WTC11 (cell line): ENCODE data around the gene MNT. TPM values are rescaled to one million over a fixed set of nuclear protein-coding genes. Genes with fewer than 3 reads are reported as not detected.
A peak's percentile ranks its signal among the peaks of the same experiment; 100 is the strongest.

Experiments used
- ATAC-seq: fragments of 200-7000 bp; cut with Tn5 transposase; 2 replicates; pipeline ENCODE4 v1.10.0; 2021; ENCODE audit warnings: mild to moderate bottlenecking, moderate library complexity
- CTCF ChIA-PET: fragments of 300-600 bp; sonication (Branson Sonifier 250); formaldehyde crosslinking; loops from one replicate; lab custom pipeline; 2021; ENCODE audit warnings: antibody characterized with exemption; lab: Charles Lee
- POLR2A ChIA-PET: fragments of 350-600 bp; sonication (Branson Sonifier 250); formaldehyde crosslinking; loops from one replicate; lab custom pipeline; 2021; ENCODE audit warnings: antibody characterized with exemption; lab: Charles Lee
- DNase-seq: peaks from one replicate; pipeline ENCODE4 v3.0.0; 2021; ENCODE audit warnings: low spot score
- H3K27ac Mint-ChIP-seq: 2 replicates; pipeline ENCODE4 v1.8.0; 2021; ENCODE audit warnings: mixed read lengths
- H3K27me3 Mint-ChIP-seq: 2 replicates; pipeline ENCODE4 v1.8.0; 2021; ENCODE audit warnings: low read depth, mild to moderate bottlenecking, moderate library complexity, mixed read lengths
- H3K36me3 Mint-ChIP-seq: 2 replicates; pipeline ENCODE4 v1.8.0; 2021; ENCODE audit warnings: mixed read lengths
- H3K4me1 Mint-ChIP-seq: 2 replicates; pipeline ENCODE4 v1.8.0; 2022; ENCODE audit warnings: mixed read lengths
- H3K4me3 Mint-ChIP-seq: 2 replicates; pipeline ENCODE4 v1.8.0; 2021; ENCODE audit warnings: mild to moderate bottlenecking, moderate library complexity, mixed read lengths
- H3K9me3 Mint-ChIP-seq: 2 replicates; pipeline ENCODE4 v1.8.0; 2021; ENCODE audit warnings: mixed read lengths
- CBFB ChIP-seq: sonication (generic); formaldehyde crosslinking; IDR thresholded peaks from 2 replicates; pipeline ENCODE4 v1.8.1; 2022; ENCODE audit warnings: mild to moderate bottlenecking, low read depth, missing genetic modification reagents
- CREB1 ChIP-seq: sonication (generic); formaldehyde crosslinking; IDR thresholded peaks from 2 replicates; pipeline ENCODE4 v1.8.0; 2023; ENCODE audit warnings: mild to moderate bottlenecking, missing genetic modification reagents
- EMX1 ChIP-seq: fragments of 250-450 bp; sonication (Bioruptor Pico); IDR thresholded peaks from 2 replicates; pipeline ENCODE4 v1.8.0; 2021; ENCODE audit warnings: mild to moderate bottlenecking
- FOXP1 ChIP-seq: sonication (generic); formaldehyde crosslinking; IDR thresholded peaks from 2 replicates; pipeline ENCODE4 v1.8.0; 2022; ENCODE audit warnings: missing genetic modification reagents, mild to moderate bottlenecking, moderate library complexity, borderline replicate concordance
- GTF2I ChIP-seq: fragments of 250-450 bp; sonication (Bioruptor Pico); conservative IDR thresholded peaks from 2 replicates; pipeline ENCODE4 v1.4.0; 2021; ENCODE audit warnings: mild to moderate bottlenecking
- IRF2 ChIP-seq: sonication (generic); formaldehyde crosslinking; IDR thresholded peaks from 2 replicates; pipeline ENCODE4 v1.8.0; 2022; ENCODE audit warnings: low read depth, missing genetic modification reagents, borderline replicate concordance
- KAT7 ChIP-seq: sonication (generic); formaldehyde crosslinking; IDR thresholded peaks from 2 replicates; pipeline ENCODE4 v1.8.1; 2023; ENCODE audit warnings: missing genetic modification reagents, mild to moderate bottlenecking, borderline replicate concordance
- NFATC4 ChIP-seq: fragments of 250-450 bp; sonication (Bioruptor Pico); IDR thresholded peaks from 2 replicates; pipeline ENCODE4 v1.9.0; 2021; ENCODE audit warnings: mild to moderate bottlenecking
- NR1H2 ChIP-seq: sonication (generic); formaldehyde crosslinking; IDR thresholded peaks from 2 replicates; pipeline ENCODE4 v1.9.0; 2021; ENCODE audit warnings: mild to moderate bottlenecking, moderate library complexity, missing genetic modification reagents
- NR2C2 ChIP-seq: sonication (generic); formaldehyde crosslinking; IDR thresholded peaks from 2 replicates; pipeline ENCODE4 v1.8.0; 2022; ENCODE audit warnings: mild to moderate bottlenecking, missing genetic modification reagents
- TCF7 ChIP-seq: sonication (generic); formaldehyde crosslinking; IDR thresholded peaks from 2 replicates; pipeline ENCODE4 v1.8.0; 2022; ENCODE audit warnings: mild to moderate bottlenecking, low read depth, missing genetic modification reagents, moderate library complexity
- TP53 ChIP-seq: sonication (generic); formaldehyde crosslinking; IDR thresholded peaks from 2 replicates; pipeline ENCODE4 v1.8.1; 2023; ENCODE audit warnings: mild to moderate bottlenecking, missing genetic modification reagents
- ZNF121 ChIP-seq: sonication (generic); formaldehyde crosslinking; IDR thresholded peaks from 2 replicates; pipeline ENCODE4 v1.8.0; 2023; ENCODE audit warnings: missing genetic modification reagents
- ZNF317 ChIP-seq: sonication (generic); formaldehyde crosslinking; IDR thresholded peaks from 2 replicates; pipeline ENCODE4 v1.8.1; 2023; ENCODE audit warnings: low read depth, mild to moderate bottlenecking, moderate library complexity, missing genetic modification reagents, borderline replicate concordance
- ZNF416 ChIP-seq: fragments of 250-450 bp; sonication (Bioruptor Pico); IDR thresholded peaks from 2 replicates; pipeline ENCODE4 v1.9.0; 2021; ENCODE audit warnings: mild to moderate bottlenecking, inconsistent platforms
- total RNA-seq: library from RNA; stranded (reverse); gene quantifications from 3 replicates; pipeline ENCODE4 v1.2.3, GENCODE V29; 2021
- TF ChIP-seq, protein P1 (sequence below): fragments of 250-450 bp; sonication (Bioruptor Pico); IDR thresholded peaks from 2 replicates; pipeline ENCODE4 v1.9.0; 2021; ENCODE audit warnings: mild to moderate bottlenecking
- TF ChIP-seq, protein P2 (sequence below): sonication (generic); formaldehyde crosslinking; IDR thresholded peaks from 2 replicates; pipeline ENCODE4 v1.8.1; 2022; ENCODE audit warnings: mild to moderate bottlenecking, missing genetic modification reagents, moderate library complexity, borderline replicate concordance
- TF ChIP-seq, protein P3 (sequence below): sonication (generic); formaldehyde crosslinking; IDR thresholded peaks from 2 replicates; pipeline ENCODE4 v1.8.0; 2022; ENCODE audit warnings: mild to moderate bottlenecking, missing genetic modification reagents
- TF ChIP-seq, protein P4 (sequence below): sonication (generic); formaldehyde crosslinking; IDR thresholded peaks from 2 replicates; pipeline ENCODE4 v1.8.0; 2023; ENCODE audit warnings: missing genetic modification reagents
- TF ChIP-seq, protein P5 (sequence below): fragments of 250-450 bp; sonication (Bioruptor Pico); IDR thresholded peaks from 2 replicates; pipeline ENCODE4 v1.9.0; 2021; ENCODE audit warnings: mild to moderate bottlenecking

MNT gene
- total RNA-seq, 1 experiment from 2014 or later: 21.6 TPM

DNA sequence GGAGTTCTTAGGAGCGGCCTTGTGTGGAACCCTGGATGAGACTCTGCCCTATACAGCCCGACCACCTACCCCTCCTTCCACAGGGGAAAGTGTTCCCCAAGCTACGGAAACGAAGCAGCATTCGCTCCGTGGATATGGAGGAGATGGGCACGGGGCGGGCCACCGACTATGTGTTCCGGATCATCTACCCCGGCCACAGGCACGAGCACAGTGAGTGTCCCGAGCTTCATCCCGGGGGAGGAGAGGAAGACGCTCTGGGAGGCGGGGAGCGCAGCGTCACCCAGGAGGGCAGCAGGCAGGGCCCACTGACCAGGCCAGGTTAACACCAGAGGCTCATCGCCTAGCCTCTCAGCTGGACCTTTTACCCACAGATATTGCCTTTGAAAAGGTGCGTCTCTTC is 35.7 kb downstream of the MNT start:
- no peaks in the 10 kb centered on the region for H3K36me3 Mint-ChIP-seq
- H3K4me3 Mint-ChIP-seq: no peak overlapping the region

DNA sequence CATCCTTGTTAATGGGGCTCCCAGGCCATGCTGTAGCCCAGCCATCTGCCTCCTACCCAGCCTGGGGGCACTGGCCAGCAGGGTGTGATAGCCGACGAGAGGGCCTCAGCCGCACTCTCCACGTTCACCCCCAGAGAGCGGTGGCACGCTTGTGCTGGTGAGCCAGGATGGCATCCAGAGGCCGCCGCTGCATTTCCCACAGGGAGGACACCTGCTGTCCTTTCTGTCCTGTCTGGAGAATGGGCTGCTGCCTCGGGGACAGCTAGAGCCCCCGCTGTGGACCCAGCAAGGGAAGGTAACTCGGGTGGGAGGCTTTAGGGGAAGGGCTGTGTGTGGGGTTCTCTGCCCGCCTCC is 36.1 kb downstream of the MNT start:
- no peak for DNase-seq
- ATAC-seq: no peak

More for the DNA sequence above, 35.7 kb downstream of the MNT start:
- Mint-ChIP-seq H3K9me3 (no peaks in the 10 kb centered on the region), H3K4me1 (peaks cover 9% of the 10 kb centered on the region), H3K27me3 (no peaks in the 10 kb centered on the region), H3K27ac (no peak overlapping the region)
- CTCF ChIA-PET: interaction anchor here (2.4 to 8.1 kb wide), 4 partner anchors 12 to 310 kb away, joined by 8 to 46 read pairs (median 23); partner anchors contain the start of gene HIC1
- DNase-seq: no peak
- no peak for ATAC-seq
- POLR2A ChIA-PET: no interaction called here
- TF ChIP-seq, protein P1, sequence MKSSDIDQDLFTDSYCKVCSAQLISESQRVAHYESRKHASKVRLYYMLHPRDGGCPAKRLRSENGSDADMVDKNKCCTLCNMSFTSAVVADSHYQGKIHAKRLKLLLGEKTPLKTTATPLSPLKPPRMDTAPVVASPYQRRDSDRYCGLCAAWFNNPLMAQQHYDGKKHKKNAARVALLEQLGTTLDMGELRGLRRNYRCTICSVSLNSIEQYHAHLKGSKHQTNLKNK (CRISPR knock-in tag): no peak
- TF ChIP-seq CREB1 (CRISPR knock-in tag) (no peak), FOXP1 (CRISPR knock-in tag) (no peak), TP53 (CRISPR knock-in tag) (no peak), GTF2I (CRISPR knock-in tag) (no peak), NR2C2 (CRISPR knock-in tag) (no peak), IRF2 (CRISPR knock-in tag) (no peak), ZNF317 (CRISPR knock-in tag) (no peak)

DNA sequence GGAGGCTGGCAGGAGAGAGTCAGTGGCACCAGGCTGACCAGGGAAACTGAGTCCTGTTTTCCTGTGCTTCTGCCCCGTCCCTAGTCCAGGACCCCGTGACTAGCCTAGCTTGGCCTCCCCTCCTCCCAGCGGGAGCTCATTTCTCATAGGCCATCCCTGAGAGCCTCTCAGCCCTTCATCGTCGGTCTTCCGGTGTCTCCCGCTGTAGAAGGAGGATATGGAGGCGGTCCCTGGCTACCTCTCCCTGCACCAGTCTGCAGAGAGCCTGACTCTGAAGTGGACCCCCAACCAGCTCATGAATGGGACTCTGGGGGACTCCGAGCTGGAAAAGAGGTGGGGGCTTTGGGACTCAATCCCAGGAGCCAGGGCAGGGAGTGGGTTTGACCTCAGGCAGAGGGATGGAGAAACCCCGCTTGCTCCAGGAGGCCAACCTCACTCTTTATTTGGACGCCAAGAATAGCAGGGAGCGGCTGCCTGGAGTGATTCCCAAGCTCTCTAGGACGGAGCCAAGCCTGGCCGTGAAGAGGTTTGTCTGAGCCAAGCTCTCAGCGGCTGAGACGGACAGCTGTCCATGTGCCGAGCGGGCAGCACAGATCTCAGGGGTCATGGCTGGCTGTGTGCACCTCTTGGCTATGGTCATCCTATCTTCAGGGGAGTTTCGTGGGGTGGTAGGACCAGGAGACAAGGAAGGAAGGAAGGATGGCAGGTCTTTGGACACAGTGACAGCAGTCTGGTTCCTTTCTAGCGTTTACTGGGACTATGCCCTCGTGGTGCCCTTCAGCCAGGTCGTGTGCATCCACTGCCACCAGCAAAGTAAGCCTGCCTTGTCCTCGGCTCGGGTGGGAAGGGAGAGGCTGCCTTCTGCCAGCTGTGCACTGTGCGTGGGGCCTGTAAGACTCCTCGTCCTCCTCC is 36.8 kb downstream of the MNT start:
- Mint-ChIP-seq H3K4me1 (peaks cover 3% of the 10 kb centered on the region; the same call in 1 of the 2 replicates), H3K9me3 (no peaks in the 10 kb centered on the region), H3K27ac (peak overlapping the region; percentile 8; the same call in 1 of the 2 replicates), H3K27me3 (no peaks in the 10 kb centered on the region), H3K4me3 (no peak overlapping the region), H3K36me3 (no peaks in the 10 kb centered on the region)
- no peak for TF ChIP-seq TCF7 (CRISPR knock-in tag)
- TF ChIP-seq KAT7 (CRISPR knock-in tag): no peak
- no peak for TF ChIP-seq CREB1 (CRISPR knock-in tag)
- TF ChIP-seq, protein P2, sequence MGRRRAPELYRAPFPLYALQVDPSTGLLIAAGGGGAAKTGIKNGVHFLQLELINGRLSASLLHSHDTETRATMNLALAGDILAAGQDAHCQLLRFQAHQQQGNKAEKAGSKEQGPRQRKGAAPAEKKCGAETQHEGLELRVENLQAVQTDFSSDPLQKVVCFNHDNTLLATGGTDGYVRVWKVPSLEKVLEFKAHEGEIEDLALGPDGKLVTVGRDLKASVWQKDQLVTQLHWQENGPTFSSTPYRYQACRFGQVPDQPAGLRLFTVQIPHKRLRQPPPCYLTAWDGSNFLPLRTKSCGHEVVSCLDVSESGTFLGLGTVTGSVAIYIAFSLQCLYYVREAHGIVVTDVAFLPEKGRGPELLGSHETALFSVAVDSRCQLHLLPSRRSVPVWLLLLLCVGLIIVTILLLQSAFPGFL (CRISPR knock-in tag): no peak
- no peak for TF ChIP-seq ZNF416 (CRISPR knock-in tag)
- TF ChIP-seq, protein P3, sequence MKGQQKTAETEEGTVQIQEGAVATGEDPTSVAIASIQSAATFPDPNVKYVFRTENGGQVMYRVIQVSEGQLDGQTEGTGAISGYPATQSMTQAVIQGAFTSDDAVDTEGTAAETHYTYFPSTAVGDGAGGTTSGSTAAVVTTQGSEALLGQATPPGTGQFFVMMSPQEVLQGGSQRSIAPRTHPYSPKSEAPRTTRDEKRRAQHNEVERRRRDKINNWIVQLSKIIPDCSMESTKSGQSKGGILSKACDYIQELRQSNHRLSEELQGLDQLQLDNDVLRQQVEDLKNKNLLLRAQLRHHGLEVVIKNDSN (CRISPR knock-in tag): no peak
- no peak for TF ChIP-seq GTF2I (CRISPR knock-in tag)
- no peak for TF ChIP-seq NR1H2 (CRISPR knock-in tag)
- no peak for DNase-seq
- no peak for ATAC-seq
- ChIA-PET CTCF (interaction anchor here (1.0 to 8.1 kb wide), 4 partner anchors 11 to 309 kb away, joined by 3 to 46 read pairs (median 17); partner anchors contain the start of gene HIC1), POLR2A (no interaction called here)

More for the DNA sequence above, 36.1 kb downstream of the MNT start:
- Mint-ChIP-seq H3K27me3 (no peaks in the 10 kb centered on the region), H3K4me1 (peaks cover 5% of the 10 kb centered on the region), H3K36me3 (no peaks in the 10 kb centered on the region), H3K4me3 (no peak overlapping the region), H3K27ac (peak overlapping the region; percentile 8; the same call in 1 of the 2 replicates)
- CTCF ChIA-PET: interaction anchor here (1.0 to 8.1 kb wide), 4 partner anchors 11 to 310 kb away, joined by 3 to 46 read pairs (median 17); partner anchors contain the start of gene HIC1
- POLR2A ChIA-PET: no interaction called here
- TF ChIP-seq EMX1 (CRISPR knock-in tag): no peak
- TF ChIP-seq, all 79 proteins: peak for 0
- no peaks in the 10 kb centered on the region for H3K9me3 Mint-ChIP-seq

DNA sequence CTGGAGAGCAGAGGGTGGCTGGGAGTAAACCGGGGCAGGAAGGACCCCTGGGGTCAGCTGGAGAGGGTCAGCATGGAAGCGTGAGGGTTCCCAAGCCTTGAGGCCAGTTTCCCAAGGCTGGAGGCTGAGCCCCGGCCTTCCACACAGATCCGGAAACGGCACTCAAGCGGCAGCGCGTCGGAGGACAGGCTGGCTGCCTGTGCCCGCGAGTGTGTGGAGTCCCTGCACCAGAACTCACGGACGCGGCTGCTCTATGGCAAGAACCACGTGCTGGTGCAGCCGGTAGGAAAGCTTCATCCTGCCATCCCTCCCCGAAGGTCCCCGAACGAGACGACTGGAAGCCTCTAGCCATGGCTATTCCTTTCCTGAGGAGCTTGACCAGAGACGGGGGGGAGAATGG is 37.5 kb downstream of the MNT start:
- no peak for DNase-seq
- Mint-ChIP-seq H3K27ac (no peak overlapping the region), H3K27me3 (no peaks in the 10 kb centered on the region), H3K9me3 (no peaks in the 10 kb centered on the region), H3K4me1 (peaks cover 3% of the 10 kb centered on the region; the same call in 1 of the 2 replicates), H3K36me3 (no peaks in the 10 kb centered on the region), H3K4me3 (no peak overlapping the region)
- POLR2A ChIA-PET: no interaction called here
- CTCF ChIA-PET: interaction anchor here (3.8 to 8.1 kb wide), 2 partner anchors 10 to 19 kb away, joined by 26 to 46 read pairs; no protein-coding TSS in a partner anchor
- no peak for ATAC-seq
- TF ChIP-seq NFATC4 (CRISPR knock-in tag): no peak
- TF ChIP-seq, protein P4, sequence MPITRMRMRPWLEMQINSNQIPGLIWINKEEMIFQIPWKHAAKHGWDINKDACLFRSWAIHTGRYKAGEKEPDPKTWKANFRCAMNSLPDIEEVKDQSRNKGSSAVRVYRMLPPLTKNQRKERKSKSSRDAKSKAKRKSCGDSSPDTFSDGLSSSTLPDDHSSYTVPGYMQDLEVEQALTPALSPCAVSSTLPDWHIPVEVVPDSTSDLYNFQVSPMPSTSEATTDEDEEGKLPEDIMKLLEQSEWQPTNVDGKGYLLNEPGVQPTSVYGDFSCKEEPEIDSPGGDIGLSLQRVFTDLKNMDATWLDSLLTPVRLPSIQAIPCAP (CRISPR knock-in tag): no peak
- TF ChIP-seq CBFB (CRISPR knock-in tag): no peak
- no peak for TF ChIP-seq ZNF121
- TF ChIP-seq, protein P5, sequence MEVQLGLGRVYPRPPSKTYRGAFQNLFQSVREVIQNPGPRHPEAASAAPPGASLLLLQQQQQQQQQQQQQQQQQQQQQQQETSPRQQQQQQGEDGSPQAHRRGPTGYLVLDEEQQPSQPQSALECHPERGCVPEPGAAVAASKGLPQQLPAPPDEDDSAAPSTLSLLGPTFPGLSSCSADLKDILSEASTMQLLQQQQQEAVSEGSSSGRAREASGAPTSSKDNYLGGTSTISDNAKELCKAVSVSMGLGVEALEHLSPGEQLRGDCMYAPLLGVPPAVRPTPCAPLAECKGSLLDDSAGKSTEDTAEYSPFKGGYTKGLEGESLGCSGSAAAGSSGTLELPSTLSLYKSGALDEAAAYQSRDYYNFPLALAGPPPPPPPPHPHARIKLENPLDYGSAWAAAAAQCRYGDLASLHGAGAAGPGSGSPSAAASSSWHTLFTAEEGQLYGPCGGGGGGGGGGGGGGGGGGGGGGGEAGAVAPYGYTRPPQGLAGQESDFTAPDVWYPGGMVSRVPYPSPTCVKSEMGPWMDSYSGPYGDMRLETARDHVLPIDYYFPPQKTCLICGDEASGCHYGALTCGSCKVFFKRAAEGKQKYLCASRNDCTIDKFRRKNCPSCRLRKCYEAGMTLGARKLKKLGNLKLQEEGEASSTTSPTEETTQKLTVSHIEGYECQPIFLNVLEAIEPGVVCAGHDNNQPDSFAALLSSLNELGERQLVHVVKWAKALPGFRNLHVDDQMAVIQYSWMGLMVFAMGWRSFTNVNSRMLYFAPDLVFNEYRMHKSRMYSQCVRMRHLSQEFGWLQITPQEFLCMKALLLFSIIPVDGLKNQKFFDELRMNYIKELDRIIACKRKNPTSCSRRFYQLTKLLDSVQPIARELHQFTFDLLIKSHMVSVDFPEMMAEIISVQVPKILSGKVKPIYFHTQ (CRISPR knock-in tag): no peak
